SK-N-SH (cell line): ENCODE measurements around the gene HAO2. TPM values are rescaled to one million over a fixed set of nuclear protein-coding genes. Genes with fewer than 3 reads are reported as not detected.

ENCODE experiments used
- CTCF ChIA-PET: fragments of 300-600, 350-600 bp; formaldehyde crosslinking; extraction: SDS; loops from one replicate; lab custom pipeline; 2021; lab: Yijun Ruan, JAX
- POLR2A ChIA-PET: fragments of 350-600 bp; sonication (Branson Sonifier 250); formaldehyde crosslinking; extraction: SDS; loops from one replicate; lab custom pipeline; 2020; ENCODE audit warnings: antibody characterized with exemption, inconsistent platforms; lab: Yijun Ruan, JAX
- DNase-seq: peaks from one replicate; pipeline ENCODE4 v3.0.0; 2012
- H2AFZ ChIP-seq: fragments of 200-600 bp; sonication (generic); 2 replicates; pipeline ENCODE4 v1.8.1; 2016; ENCODE audit warnings: antibody characterized with exemption, mild to moderate bottlenecking, low read depth
- H3F3A ChIP-seq: fragments of 200-600 bp; sonication (generic); replicated peaks from 2 replicates; pipeline ENCODE3; 2016; ENCODE audit warnings: antibody characterized with exemption, mild to moderate bottlenecking; ENCODE audit not compliant: insufficient read depth
- H3K27ac ChIP-seq, 2 experiments: fragments of 200-500 bp in 1 of 2; fragments of 200-600 bp in 1 of 2; sonication (Bioruptor generic) in 1 of 2; sonication (generic), shearing (Covaris generic) in 1 of 2; 2 replicates each; pipeline versions ENCODE4 v1.5.1 to v1.6.1; 2014 to 2016; ENCODE audit warnings: low read depth in 2 of 2, inconsistent platforms in 1 of 2, low read length in 1 of 2, mild to moderate bottlenecking in 1 of 2, mixed read lengths in 1 of 2
- H3K27me3 ChIP-seq: fragments of 200-600 bp; sonication (generic), shearing (Covaris generic); 2 replicates; pipeline ENCODE4 v1.6.1; 2016; ENCODE audit warnings: mixed run types; ENCODE audit not compliant: insufficient read depth
- H3K36me3 ChIP-seq, 2 experiments: fragments of 200-500 bp in 1 of 2; fragments of 200-600 bp in 1 of 2; sonication (Bioruptor generic) in 1 of 2; sonication (generic) in 1 of 2; replicated peaks in 1 of 2; 2 replicates each; pipeline versions ENCODE3 to v1.5.1; 2014 to 2016; ENCODE audit warnings: low read length in 1 of 2, mild to moderate bottlenecking in 1 of 2; ENCODE audit not compliant: insufficient read depth in 2 of 2, control insufficient read depth in 1 of 2
- H3K4me1 ChIP-seq, 2 experiments: fragments of 200-500 bp in 1 of 2; fragments of 200-600 bp in 1 of 2; sonication (Bioruptor generic) in 1 of 2; sonication (generic), shearing (Covaris generic) in 1 of 2; 2 replicates each; pipeline versions ENCODE4 v1.5.1 to v1.6.1; 2014 to 2016; ENCODE audit warnings: low read depth in 1 of 2, low read length in 1 of 2, mixed run types in 1 of 2; ENCODE audit not compliant: insufficient read depth in 2 of 2, control insufficient read depth in 1 of 2
- H3K4me2 ChIP-seq: fragments of 200-600 bp; sonication (generic), shearing (Covaris generic); 2 replicates; pipeline ENCODE4 v1.6.1; 2017; ENCODE audit warnings: mixed run types
- H3K4me3 ChIP-seq, 2 experiments: fragments of 200-500 bp in 1 of 2; fragments of 200-600 bp in 1 of 2; sonication (Bioruptor generic) in 1 of 2; sonication (generic), shearing (Covaris generic) in 1 of 2; 2 replicates each; pipeline versions ENCODE4 v1.5.1 to v1.8.1; 2014 to 2016; ENCODE audit warnings: low read depth in 2 of 2, inconsistent platforms in 1 of 2, low read length in 1 of 2, mild to moderate bottlenecking in 1 of 2, mixed read lengths in 1 of 2, moderate library complexity in 1 of 2
- H3K79me2 ChIP-seq: fragments of 200-600 bp; sonication (generic); 2 replicates; pipeline ENCODE4 v1.8.1; 2017; ENCODE audit warnings: mild to moderate bottlenecking; ENCODE audit not compliant: insufficient read depth
- H3K9ac ChIP-seq: fragments of 200-600 bp; sonication (generic); 2 replicates; pipeline ENCODE4 v1.6.1; 2017; ENCODE audit warnings: mixed run types
- H3K9me2 ChIP-seq: fragments of 200-600 bp; sonication (generic); 2 replicates; pipeline ENCODE4 v1.6.1; 2017; ENCODE audit warnings: mixed run types
- H3K9me3 ChIP-seq: fragments of 200-600 bp; sonication (generic); 2 replicates; pipeline ENCODE4 v1.6.1; 2017; ENCODE audit warnings: mixed run types, mild to moderate bottlenecking, moderate library complexity
- H4K20me1 ChIP-seq: fragments of 200-600 bp; sonication (generic); 2 replicates; pipeline ENCODE4 v1.6.1; 2017; ENCODE audit warnings: mild to moderate bottlenecking, mixed run types; ENCODE audit not compliant: insufficient read depth
- EP300 ChIP-seq, 2 experiments: IDR thresholded peaks; 2 replicates each; pipeline versions ENCODE4 v1.4.0 to v1.6.1; 2012; ENCODE audit warnings: borderline replicate concordance in 1 of 2, low read depth in 1 of 2, low read length in 1 of 2
- FOXJ3 ChIP-seq: sonication (generic); formaldehyde crosslinking; IDR thresholded peaks from 2 replicates; pipeline ENCODE4 v1.5.1; 2020; ENCODE audit warnings: mild to moderate bottlenecking, missing genetic modification reagents
- FOXM1 ChIP-seq: IDR thresholded peaks from 2 replicates; pipeline ENCODE4 v1.4.0; 2012; ENCODE audit warnings: low read depth, mild to moderate bottlenecking
- GATA2 ChIP-seq: sonication (generic); formaldehyde crosslinking; IDR thresholded peaks from 2 replicates; pipeline ENCODE4 v1.5.0; 2020; ENCODE audit warnings: mild to moderate bottlenecking, missing genetic modification reagents
- JUND ChIP-seq: IDR thresholded peaks from 2 replicates; pipeline ENCODE4 v1.4.0; 2012
- MEF2A ChIP-seq: IDR thresholded peaks from 2 replicates; pipeline ENCODE4 v1.4.0; 2012; ENCODE audit warnings: low read depth, borderline replicate concordance
- NRF1 ChIP-seq: IDR thresholded peaks from 2 replicates; pipeline ENCODE4 v1.6.1; 2012; ENCODE audit warnings: low read depth, mild to moderate bottlenecking, low read length
- POLR2AphosphoS5 ChIP-seq: IDR thresholded peaks from 2 replicates; pipeline ENCODE4 v1.6.1; 2012; ENCODE audit warnings: low read depth, low read length
- RFX5 ChIP-seq: IDR thresholded peaks from 2 replicates; pipeline ENCODE4 v1.6.1; 2012; ENCODE audit warnings: mild to moderate bottlenecking, improper control_type of control experiment, low read length
- RXRA ChIP-seq: IDR thresholded peaks from 2 replicates; pipeline ENCODE4 v1.4.0; 2012; ENCODE audit warnings: low read depth, mild to moderate bottlenecking, borderline replicate concordance
- SMC3 ChIP-seq: IDR thresholded peaks from 2 replicates; pipeline ENCODE4 v1.6.1; 2012; ENCODE audit warnings: low read depth, low read length, improper control_type of control experiment
- YY1 ChIP-seq: IDR thresholded peaks from 2 replicates; pipeline ENCODE4 v1.4.0; 2012; ENCODE audit warnings: low read depth, mild to moderate bottlenecking
- WGBS: methylation state at CpG from one replicate; pipeline ENCODE4 v1.1.6; 2017; ENCODE audit warnings: low lambda C conversion rate; 5-methylcytosine and 5-hydroxymethylcytosine counted together
- polyA plus RNA-seq, 3 experiments: library from polyadenylated mRNA; depleted of rRNA; stranded (reverse); fragments of >200 nt; gene quantifications; 2 replicates each; pipeline ENCODE4 v1.2.3, GENCODE V29; 2012
- TF ChIP-seq, protein P1 (sequence below): IDR thresholded peaks from 2 replicates; pipeline ENCODE4; 2012
- TF ChIP-seq, protein P2 (sequence below): fragments of 150-350 bp; IDR thresholded peaks from 2 replicates; pipeline ENCODE4 v1.6.1; 2016; ENCODE audit warnings: mild to moderate bottlenecking, low read depth, low read length
- TF ChIP-seq, protein P3 (sequence below): fragments of 150-350 bp; IDR thresholded peaks from 2 replicates; pipeline ENCODE4 v1.6.1; 2017; ENCODE audit warnings: antibody characterized with exemption, low read length, low read depth, borderline replicate concordance

Gene HAO2
- polyA plus RNA-seq, 1 of the 3 experiments (the other 2 are of a cell fraction), result not detected

DNA sequence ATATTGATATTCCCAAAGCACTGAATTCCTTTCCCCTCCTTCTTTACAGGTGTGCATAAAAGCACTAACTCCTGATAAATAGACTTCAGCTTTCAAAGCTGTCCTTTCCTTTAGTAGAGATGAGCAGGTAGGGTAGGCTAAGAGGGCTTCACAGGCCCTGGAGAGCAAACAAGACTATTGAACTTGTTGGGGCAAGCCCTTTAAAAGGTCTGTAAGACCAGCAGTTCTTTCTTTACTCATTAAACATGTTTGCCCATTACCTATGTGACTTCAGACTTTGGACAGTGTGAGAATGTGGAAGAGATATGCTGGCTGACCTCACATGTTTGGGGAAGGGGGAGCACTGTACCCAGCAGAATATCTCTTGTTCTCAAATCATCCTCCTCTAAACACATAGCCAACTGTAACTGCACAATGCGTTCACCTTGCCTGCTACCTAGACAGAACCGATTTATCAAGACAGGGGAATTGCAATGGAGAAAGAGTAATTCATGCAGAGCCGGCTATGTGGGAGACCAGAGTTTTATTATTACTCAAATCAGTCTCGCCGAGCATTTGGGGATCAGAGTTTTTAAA, 27.1 kb upstream of the HAO2 start:
- H4K20me1 ChIP-seq, result no peaks in the 10 kb centered on the region
- CTCF ChIA-PET, result no interaction called here
- no peaks in the 10 kb centered on the region for H3K4me1 ChIP-seq
- no peaks in the 10 kb centered on the region for H3K79me2 ChIP-seq
- H3K9ac ChIP-seq, result no peak overlapping the region
- H3K27ac ChIP-seq, result no peak overlapping the region
- H2AFZ ChIP-seq, result no peak overlapping the region
- no peak overlapping the region for H3K4me2 ChIP-seq
- no peak overlapping the region for H3K4me3 ChIP-seq
- POLR2A ChIA-PET, result no interaction called here
- TF ChIP-seq FOXJ3 (no peak), FOXM1 (no peak), GATA2 (no peak), JUND (no peak)
- TF ChIP-seq, protein P1, sequence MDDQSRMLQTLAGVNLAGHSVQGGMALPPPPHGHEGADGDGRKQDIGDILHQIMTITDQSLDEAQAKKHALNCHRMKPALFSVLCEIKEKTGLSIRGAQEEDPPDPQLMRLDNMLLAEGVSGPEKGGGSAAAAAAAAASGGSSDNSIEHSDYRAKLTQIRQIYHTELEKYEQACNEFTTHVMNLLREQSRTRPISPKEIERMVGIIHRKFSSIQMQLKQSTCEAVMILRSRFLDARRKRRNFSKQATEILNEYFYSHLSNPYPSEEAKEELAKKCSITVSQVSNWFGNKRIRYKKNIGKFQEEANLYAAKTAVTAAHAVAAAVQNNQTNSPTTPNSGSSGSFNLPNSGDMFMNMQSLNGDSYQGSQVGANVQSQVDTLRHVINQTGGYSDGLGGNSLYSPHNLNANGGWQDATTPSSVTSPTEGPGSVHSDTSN, result no peak
- no peaks in the 10 kb centered on the region for H3K36me3 ChIP-seq
- no peaks in the 10 kb centered on the region for H3K9me3 ChIP-seq
- DNase-seq, result no peak
- 16% methylated on average over 5 of the region's 5 CpGs for WGBS
- no peaks in the 10 kb centered on the region for H3K9me2 ChIP-seq
- H3F3A ChIP-seq, result no peaks in the 10 kb centered on the region
- H3K27me3 ChIP-seq, result peaks cover 13% of the 10 kb centered on the region; the same call in 1 of the 2 replicates

DNA sequence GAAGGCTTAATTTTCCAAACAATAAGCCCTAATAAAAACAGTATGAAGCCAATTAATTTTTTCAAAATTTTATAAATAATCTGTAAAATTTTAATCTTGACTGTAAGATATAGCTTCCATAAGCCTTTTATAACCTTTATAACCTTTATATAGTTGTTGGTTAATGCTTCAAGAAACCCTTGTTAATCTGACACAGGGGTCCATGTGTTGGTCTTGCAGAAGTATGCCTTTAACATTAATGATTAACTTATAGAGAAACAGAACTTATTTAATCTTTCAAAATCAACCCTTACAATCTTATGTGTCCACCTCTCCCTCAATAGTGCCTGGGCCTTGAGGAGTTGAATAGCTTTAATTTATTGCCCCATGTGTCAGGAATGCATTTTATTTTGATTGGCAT, 23.2 kb upstream of the HAO2 start:
- TF ChIP-seq, protein P2, sequence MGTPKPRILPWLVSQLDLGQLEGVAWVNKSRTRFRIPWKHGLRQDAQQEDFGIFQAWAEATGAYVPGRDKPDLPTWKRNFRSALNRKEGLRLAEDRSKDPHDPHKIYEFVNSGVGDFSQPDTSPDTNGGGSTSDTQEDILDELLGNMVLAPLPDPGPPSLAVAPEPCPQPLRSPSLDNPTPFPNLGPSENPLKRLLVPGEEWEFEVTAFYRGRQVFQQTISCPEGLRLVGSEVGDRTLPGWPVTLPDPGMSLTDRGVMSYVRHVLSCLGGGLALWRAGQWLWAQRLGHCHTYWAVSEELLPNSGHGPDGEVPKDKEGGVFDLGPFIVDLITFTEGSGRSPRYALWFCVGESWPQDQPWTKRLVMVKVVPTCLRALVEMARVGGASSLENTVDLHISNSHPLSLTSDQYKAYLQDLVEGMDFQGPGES, result no peak
- TF ChIP-seq RXRA, result no peak
- no peak for TF ChIP-seq MEF2A
- TF ChIP-seq SMC3, result no peak
- TF ChIP-seq GATA2, result no peak
- no peak for TF ChIP-seq YY1
- no peak for TF ChIP-seq EP300 (IDR thresholded peaks at IDR 0.05; ENCODE audit: borderline replicate concordance in 1 of 2, low read depth in 1 of 2, low read length in 1 of 2)
- TF ChIP-seq, protein P3, sequence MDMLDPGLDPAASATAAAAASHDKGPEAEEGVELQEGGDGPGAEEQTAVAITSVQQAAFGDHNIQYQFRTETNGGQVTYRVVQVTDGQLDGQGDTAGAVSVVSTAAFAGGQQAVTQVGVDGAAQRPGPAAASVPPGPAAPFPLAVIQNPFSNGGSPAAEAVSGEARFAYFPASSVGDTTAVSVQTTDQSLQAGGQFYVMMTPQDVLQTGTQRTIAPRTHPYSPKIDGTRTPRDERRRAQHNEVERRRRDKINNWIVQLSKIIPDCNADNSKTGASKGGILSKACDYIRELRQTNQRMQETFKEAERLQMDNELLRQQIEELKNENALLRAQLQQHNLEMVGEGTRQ, result no peak
- no peak for TF ChIP-seq POLR2AphosphoS5
- TF ChIP-seq NRF1, result no peak
- TF ChIP-seq JUND, result no peak
- TF ChIP-seq RFX5, result no peak
- Histone ChIP-seq H3K9me2 (no peaks in the 10 kb centered on the region), H3K4me1 (no peaks in the 10 kb centered on the region), H3K27ac (no peak overlapping the region), H3K9ac (no peak overlapping the region), H3F3A (no peaks in the 10 kb centered on the region), H3K79me2 (no peaks in the 10 kb centered on the region), H3K4me3 (no peak overlapping the region), H3K9me3 (no peaks in the 10 kb centered on the region), H3K36me3 (no peaks in the 10 kb centered on the region), H2AFZ (no peak overlapping the region), H3K4me2 (no peak overlapping the region), H4K20me1 (no peaks in the 10 kb centered on the region), H3K27me3 (peaks cover 13% of the 10 kb centered on the region; the same call in 1 of the 2 replicates)
- ChIA-PET CTCF (no interaction called here), POLR2A (no interaction called here)
- no peak for DNase-seq
